Measurements from ENCODE around the gene KRT37. TPM values are rescaled to one million over a fixed set of nuclear protein-coding genes. Genes with fewer than 3 reads are reported as not detected.

The KRT37 gene
- total RNA-seq, 4 donors from 2014 or later = not detected

DNA sequence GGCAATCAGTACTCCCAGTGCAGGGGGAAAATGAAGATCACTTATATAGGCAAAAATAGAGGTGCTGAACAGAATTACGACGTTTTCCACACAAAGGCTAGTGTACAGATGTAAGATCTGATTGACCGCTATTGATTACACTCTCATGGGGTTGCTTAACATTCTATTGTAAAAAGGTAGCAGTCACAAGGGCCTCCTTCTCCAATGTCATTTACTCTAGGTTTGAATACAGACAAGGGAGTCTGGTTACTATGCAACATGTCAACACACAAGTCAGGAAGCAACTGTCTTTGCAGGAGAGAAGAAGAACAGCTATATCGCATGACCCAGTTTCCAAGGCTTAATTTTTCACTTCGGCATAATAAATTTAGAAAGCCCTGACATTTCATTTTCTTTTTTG, 7.9 kb downstream of the KRT37 start:
- Histone ChIP-seq H3K4me3 (no peak overlapping the region), H3K27ac (peak overlapping the region in 1 of 4 donors; percentile 61), H3K9me3 (no peaks in the 10 kb centered on the region), H3K4me1 (peaks cover 0 to 12% of the 10 kb centered on the region in 2 donors), H3K36me3 (no peaks in the 10 kb centered on the region), H3K27me3 (no peaks in the 10 kb centered on the region)
- DNase-seq (no peak), ATAC-seq (peak in 1 of 2 donors; percentile 64)
- in situ Hi-C loops (cut with MboI; ENCODE audit: low sequenced_read_pairs in 4 of 4) (no loop called here), intact Hi-C loops (cut with DNase I; ENCODE audit: low total_unique reads) (no loop called here)
- TF ChIP-seq, protein P1, sequence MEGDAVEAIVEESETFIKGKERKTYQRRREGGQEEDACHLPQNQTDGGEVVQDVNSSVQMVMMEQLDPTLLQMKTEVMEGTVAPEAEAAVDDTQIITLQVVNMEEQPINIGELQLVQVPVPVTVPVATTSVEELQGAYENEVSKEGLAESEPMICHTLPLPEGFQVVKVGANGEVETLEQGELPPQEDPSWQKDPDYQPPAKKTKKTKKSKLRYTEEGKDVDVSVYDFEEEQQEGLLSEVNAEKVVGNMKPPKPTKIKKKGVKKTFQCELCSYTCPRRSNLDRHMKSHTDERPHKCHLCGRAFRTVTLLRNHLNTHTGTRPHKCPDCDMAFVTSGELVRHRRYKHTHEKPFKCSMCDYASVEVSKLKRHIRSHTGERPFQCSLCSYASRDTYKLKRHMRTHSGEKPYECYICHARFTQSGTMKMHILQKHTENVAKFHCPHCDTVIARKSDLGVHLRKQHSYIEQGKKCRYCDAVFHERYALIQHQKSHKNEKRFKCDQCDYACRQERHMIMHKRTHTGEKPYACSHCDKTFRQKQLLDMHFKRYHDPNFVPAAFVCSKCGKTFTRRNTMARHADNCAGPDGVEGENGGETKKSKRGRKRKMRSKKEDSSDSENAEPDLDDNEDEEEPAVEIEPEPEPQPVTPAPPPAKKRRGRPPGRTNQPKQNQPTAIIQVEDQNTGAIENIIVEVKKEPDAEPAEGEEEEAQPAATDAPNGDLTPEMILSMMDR (IDR thresholded peaks at IDR 0.05 in 4 of 5, conservative IDR thresholded peaks at IDR 0.05 in 1 of 5) = no peak

DNA sequence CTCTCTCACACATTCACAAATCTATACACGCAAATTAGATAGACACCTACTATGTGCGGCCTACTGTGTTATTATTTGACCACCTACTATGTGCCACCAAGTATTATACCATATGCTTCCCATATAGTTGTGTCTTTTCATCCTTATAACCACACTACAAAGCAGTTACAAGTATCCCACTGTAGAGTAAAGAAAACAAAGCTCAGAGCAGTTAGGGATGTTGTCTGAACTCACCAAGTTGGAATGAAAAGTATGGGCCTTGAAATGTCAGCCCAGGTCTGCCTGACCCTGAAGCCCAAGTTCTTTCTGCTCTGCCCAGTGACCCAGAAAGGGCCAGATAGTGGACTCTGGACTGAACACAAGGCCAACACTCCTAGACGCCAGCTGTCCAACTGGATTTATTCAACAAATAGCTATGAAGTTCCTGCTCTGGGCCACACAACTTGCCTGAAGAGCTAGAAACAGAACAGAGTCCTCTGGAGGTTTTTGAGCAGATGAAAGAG, 8.5 kb downstream of the KRT37 start:
- Histone ChIP-seq H3K4me1 (peaks cover 0 to 12% of the 10 kb centered on the region in 2 donors), H3K9me3 (no peaks in the 10 kb centered on the region), H3K27ac (peak overlapping the region in 1 of 4 donors; percentile 61), H3K4me3 (no peak overlapping the region), H3K27me3 (no peaks in the 10 kb centered on the region), H3K36me3 (no peaks in the 10 kb centered on the region)
- intact Hi-C loops (cut with DNase I; ENCODE audit: low total_unique reads) = no loop called here
- DNase-seq (no peak), ATAC-seq (peak in 1 of 2 donors; percentile 36)
- TF ChIP-seq POLR2A (IDR thresholded peaks at IDR 0.05) = no peak
- TF ChIP-seq, protein P1 (IDR thresholded peaks at IDR 0.05 in 4 of 5, conservative IDR thresholded peaks at IDR 0.05 in 1 of 5) = no peak
- in situ Hi-C loops (cut with MboI; ENCODE audit: low sequenced_read_pairs in 4 of 4) = no loop called here

DNA sequence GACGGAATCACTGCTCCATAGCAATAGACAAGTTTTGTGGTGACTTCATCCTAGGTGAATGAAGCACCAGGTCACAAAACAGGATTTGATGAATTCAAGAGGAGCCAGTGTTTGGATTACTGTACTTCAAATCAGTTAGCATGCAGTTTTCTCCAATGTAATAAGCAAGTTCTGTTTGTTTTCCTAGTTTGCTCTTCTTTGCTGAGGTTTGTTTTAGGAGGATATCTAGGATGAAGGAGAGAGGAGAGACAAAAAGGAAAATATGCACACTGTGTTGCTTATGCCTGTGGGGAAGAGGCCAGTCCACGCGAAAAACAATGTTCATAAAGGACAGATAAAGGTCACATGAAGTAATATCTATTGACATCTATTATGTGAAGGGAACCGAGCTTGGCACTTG, 9.0 kb downstream of the KRT37 start:
- no peaks in the 10 kb centered on the region for H3K9me3 ChIP-seq

DNA sequence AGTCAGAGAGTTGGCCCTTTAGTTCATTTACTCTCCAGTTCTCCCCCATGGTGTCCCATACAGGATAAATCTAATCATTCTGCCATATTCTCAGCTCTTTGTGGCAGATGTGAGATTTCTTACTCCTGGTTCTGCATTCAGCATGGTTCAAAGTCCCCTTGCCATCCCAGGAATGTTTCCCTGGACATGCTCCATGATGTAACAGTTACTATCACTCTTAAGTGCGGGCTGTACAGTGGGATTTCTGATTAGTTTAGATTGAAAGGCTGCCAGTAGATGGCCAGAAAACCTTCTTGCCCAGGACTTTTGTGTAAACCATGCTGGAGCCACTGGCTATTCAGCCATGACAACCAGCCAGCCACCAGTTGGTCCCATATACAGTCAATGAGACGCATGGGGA, 10.4 kb downstream of the KRT37 start:
- intact Hi-C loops (cut with DNase I; ENCODE audit: low total_unique reads) = no loop called here
- DNase-seq = no peak

More for the DNA sequence above, 9.0 kb downstream of the KRT37 start:
- no peaks in the 10 kb centered on the region for H3K36me3 ChIP-seq
- no peak for DNase-seq
- TF ChIP-seq POLR2A (IDR thresholded peaks at IDR 0.05) = no peak
- TF ChIP-seq, protein P1 (IDR thresholded peaks at IDR 0.05 in 4 of 5, conservative IDR thresholded peaks at IDR 0.05 in 1 of 5) = no peak
- H3K27me3 ChIP-seq = no peaks in the 10 kb centered on the region
- intact Hi-C loops (cut with DNase I; ENCODE audit: low total_unique reads) (no loop called here), in situ Hi-C loops (cut with MboI; ENCODE audit: low sequenced_read_pairs in 4 of 4) (no loop called here)
- no peak for ATAC-seq
- H3K4me1 ChIP-seq = peaks cover 0 to 12% of the 10 kb centered on the region in 2 donors
- H3K4me3 ChIP-seq = no peak overlapping the region
- H3K27ac ChIP-seq = no peak overlapping the region

More for the DNA sequence above, 10.4 kb downstream of the KRT37 start:
- TF ChIP-seq, protein P1 (IDR thresholded peaks at IDR 0.05 in 4 of 5, conservative IDR thresholded peaks at IDR 0.05 in 1 of 5) = no peak
- no peak for TF ChIP-seq POLR2A (IDR thresholded peaks at IDR 0.05)
- Histone ChIP-seq H3K27me3 (no peaks in the 10 kb centered on the region), H3K9me3 (no peaks in the 10 kb centered on the region), H3K4me1 (peaks cover 0 to 12% of the 10 kb centered on the region in 2 donors), H3K27ac (no peak overlapping the region), H3K36me3 (no peaks in the 10 kb centered on the region), H3K4me3 (no peak overlapping the region)
- in situ Hi-C loops (cut with MboI; ENCODE audit: low sequenced_read_pairs in 4 of 4) = no loop called here
- no peak for ATAC-seq

All from gastrocnemius medialis (tissue), 4 donors.